ENCODE data around the gene CCDC187.

- TF ChIP-seq, protein P1, sequence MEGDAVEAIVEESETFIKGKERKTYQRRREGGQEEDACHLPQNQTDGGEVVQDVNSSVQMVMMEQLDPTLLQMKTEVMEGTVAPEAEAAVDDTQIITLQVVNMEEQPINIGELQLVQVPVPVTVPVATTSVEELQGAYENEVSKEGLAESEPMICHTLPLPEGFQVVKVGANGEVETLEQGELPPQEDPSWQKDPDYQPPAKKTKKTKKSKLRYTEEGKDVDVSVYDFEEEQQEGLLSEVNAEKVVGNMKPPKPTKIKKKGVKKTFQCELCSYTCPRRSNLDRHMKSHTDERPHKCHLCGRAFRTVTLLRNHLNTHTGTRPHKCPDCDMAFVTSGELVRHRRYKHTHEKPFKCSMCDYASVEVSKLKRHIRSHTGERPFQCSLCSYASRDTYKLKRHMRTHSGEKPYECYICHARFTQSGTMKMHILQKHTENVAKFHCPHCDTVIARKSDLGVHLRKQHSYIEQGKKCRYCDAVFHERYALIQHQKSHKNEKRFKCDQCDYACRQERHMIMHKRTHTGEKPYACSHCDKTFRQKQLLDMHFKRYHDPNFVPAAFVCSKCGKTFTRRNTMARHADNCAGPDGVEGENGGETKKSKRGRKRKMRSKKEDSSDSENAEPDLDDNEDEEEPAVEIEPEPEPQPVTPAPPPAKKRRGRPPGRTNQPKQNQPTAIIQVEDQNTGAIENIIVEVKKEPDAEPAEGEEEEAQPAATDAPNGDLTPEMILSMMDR (IDR thresholded peaks at IDR 0.05; ENCODE audit: low read depth, low read length, poor library complexity, severe bottlenecking), result no peak
- TF ChIP-seq EZH2phosphoT487 (IDR thresholded peaks at IDR 0.05; ENCODE audit: borderline replicate concordance, low read length), result no peak
Measured at GRCh38 chr9:136331556-136332481, 27.9 kb upstream of the CCDC187 start.
